Peyer's patch (tissue), 4 donors: ENCODE results near the gene LEKR1. TPM values are rescaled to one million over a fixed set of nuclear protein-coding genes. Genes with fewer than 3 reads are reported as not detected.

ENCODE experiments used
- DNase-seq, 3 donors: peaks; one replicate each; pipeline ENCODE4 v3.0.0-alpha.2; 2017 to 2019
- H3K27ac ChIP-seq, 4 donors: fragments of 200-600 bp; sonication (generic); one replicate each; pipeline ENCODE4 v1.5.1; 2016 to 2019
- H3K27me3 ChIP-seq, 2 donors: fragments of 200-600 bp; sonication (generic); one replicate each; pipeline ENCODE4 v1.5.1; 2019
- H3K36me3 ChIP-seq, 3 donors: fragments of 200-600 bp; sonication (generic); one replicate each; pipeline ENCODE4 v1.5.1; 2016 to 2019
- H3K4me1 ChIP-seq, 4 donors: fragments of 200-600 bp; sonication (generic); one replicate each; pipeline ENCODE4 v1.5.1; 2016 to 2019
- H3K4me3 ChIP-seq, 4 donors: fragments of 200-600 bp; sonication (generic); 1 replicate in 3 of 4; 2 replicates in 1 of 4; pipeline ENCODE4 v1.5.1; 2016 to 2019; ENCODE audit warnings: mild to moderate bottlenecking in 1 of 4
- H3K9me3 ChIP-seq, 4 donors: fragments of 200-600 bp; sonication (generic); one replicate each; pipeline ENCODE4 v1.5.1; 2016 to 2019; ENCODE audit warnings: mild to moderate bottlenecking in 1 of 4
- POLR2A ChIP-seq, 2 donors: fragments of 450-650 bp; IDR thresholded peaks; one replicate each; pipeline ENCODE4 v1.5.1; 2017; ENCODE audit warnings: antibody characterized with exemption in 2 of 2, mild to moderate bottlenecking in 2 of 2, moderate library complexity in 2 of 2
- total RNA-seq, 4 donors: library from RNA; depleted of rRNA; stranded (reverse); fragments of >200 nt; gene quantifications; one replicate each; pipeline ENCODE4 v1.1.0, GENCODE V29; 2016
- TF ChIP-seq, protein P1 (sequence below), 6 experiments: fragments of 450-650 bp in 4 of 6; fragments of 200-600 bp in 2 of 6; sonication (generic) in 1 of 6; IDR thresholded peaks; one replicate each; pipeline ENCODE4 v1.5.1; 2017 to 2019; ENCODE audit warnings: antibody characterized with exemption in 6 of 6, mild to moderate bottlenecking in 3 of 6, moderate library complexity in 1 of 6

Gene LEKR1
- total RNA-seq, 4 donors from 2014 or later: 0.85 to 9.1 (median 0.94) TPM; not detected in 1

DNA sequence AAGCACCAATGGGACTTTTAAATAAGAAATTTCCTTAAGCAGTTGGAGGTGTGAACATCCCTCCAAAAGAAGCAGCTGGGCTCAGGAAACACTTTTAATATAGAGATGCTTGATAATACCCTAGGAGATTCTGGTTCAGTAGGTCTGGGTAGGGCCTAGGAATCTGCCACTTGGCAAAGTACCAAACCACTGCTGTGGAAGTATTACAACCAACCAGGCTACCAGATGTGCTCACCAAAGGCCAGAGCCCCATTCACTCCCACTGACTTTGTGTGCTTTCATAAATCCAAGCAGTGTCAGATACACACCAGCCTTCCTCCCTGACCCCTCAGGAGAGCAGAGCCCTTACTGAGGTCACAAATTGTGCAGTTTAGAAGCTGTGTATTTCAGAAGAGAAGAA lies 171.2 kb downstream of the LEKR1 start:
- Histone ChIP-seq H3K27ac (no peak overlapping the region), H3K4me1 (no peaks in the 10 kb centered on the region), H3K4me3 (no peak overlapping the region), H3K36me3 (no peaks in the 10 kb centered on the region), H3K9me3 (no peaks in the 10 kb centered on the region), H3K27me3 (no peaks in the 10 kb centered on the region)
- no peak for DNase-seq
- TF ChIP-seq, protein P1, sequence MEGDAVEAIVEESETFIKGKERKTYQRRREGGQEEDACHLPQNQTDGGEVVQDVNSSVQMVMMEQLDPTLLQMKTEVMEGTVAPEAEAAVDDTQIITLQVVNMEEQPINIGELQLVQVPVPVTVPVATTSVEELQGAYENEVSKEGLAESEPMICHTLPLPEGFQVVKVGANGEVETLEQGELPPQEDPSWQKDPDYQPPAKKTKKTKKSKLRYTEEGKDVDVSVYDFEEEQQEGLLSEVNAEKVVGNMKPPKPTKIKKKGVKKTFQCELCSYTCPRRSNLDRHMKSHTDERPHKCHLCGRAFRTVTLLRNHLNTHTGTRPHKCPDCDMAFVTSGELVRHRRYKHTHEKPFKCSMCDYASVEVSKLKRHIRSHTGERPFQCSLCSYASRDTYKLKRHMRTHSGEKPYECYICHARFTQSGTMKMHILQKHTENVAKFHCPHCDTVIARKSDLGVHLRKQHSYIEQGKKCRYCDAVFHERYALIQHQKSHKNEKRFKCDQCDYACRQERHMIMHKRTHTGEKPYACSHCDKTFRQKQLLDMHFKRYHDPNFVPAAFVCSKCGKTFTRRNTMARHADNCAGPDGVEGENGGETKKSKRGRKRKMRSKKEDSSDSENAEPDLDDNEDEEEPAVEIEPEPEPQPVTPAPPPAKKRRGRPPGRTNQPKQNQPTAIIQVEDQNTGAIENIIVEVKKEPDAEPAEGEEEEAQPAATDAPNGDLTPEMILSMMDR (IDR thresholded peaks at IDR 0.05): no peak
- no peak for TF ChIP-seq POLR2A (IDR thresholded peaks at IDR 0.05)

DNA sequence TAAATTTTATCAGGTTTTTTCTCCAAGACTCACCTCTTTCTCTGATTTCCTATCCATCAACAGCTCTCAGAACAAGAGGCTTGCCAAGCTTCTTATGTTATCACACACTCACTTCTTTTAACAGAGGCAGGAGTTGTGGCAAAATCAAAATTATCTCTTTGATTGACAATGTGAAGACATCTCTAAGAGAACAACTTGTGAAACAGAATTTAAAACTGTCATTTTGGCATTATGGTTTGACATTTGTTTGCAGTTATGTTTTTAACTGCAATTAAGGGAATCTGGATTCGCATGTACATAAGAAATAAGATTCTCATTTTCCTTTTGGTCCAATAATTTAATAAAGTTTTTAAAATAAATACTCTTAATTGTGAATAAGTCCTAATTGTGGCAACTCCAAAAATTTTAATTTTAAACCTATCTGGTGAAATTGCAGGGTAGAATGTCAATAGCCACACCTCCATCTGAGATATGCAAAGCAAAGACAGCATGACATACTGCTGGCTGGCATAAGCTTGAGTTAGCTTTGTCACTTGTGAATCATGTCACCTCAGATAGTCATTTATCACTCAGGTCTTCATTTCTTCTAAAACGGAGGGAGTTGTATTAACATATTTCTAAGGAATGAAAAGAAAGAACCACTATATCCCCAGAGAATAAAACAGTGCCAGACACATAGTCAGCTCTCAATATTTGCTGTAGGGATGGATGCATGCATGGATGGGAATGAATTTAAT lies 175.2 kb downstream of the LEKR1 start:
- Histone ChIP-seq H3K27ac (no peak overlapping the region), H3K36me3 (no peaks in the 10 kb centered on the region), H3K4me3 (no peak overlapping the region), H3K4me1 (no peaks in the 10 kb centered on the region), H3K9me3 (no peaks in the 10 kb centered on the region), H3K27me3 (no peaks in the 10 kb centered on the region)
- DNase-seq: no peak
- TF ChIP-seq, protein P1 (IDR thresholded peaks at IDR 0.05): no peak
- TF ChIP-seq POLR2A (IDR thresholded peaks at IDR 0.05): no peak

DNA sequence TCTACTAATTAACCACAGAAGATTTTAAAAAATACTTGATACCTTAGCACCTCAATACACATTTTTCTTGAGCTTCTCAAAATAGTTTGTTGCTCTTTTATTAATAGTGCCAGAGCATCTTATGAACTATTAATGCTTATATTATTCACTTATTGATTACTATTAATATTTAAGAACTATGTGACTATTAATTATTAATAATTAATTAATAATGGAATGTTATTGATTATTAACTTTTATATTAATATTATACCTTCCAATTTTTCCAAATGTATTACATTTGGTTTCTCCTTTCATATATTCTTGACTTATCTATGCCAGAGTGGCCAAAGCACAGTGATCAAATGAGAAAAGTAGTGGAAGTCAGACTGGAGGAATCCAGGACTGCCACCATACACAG lies 195.5 kb downstream of the LEKR1 start:
- no peak overlapping the region for H3K27ac ChIP-seq
- no peaks in the 10 kb centered on the region for H3K36me3 ChIP-seq
- H3K4me3 ChIP-seq: no peak overlapping the region
- no peaks in the 10 kb centered on the region for H3K27me3 ChIP-seq
- DNase-seq: no peak
- TF ChIP-seq, protein P1 (IDR thresholded peaks at IDR 0.05): no peak
- TF ChIP-seq POLR2A (IDR thresholded peaks at IDR 0.05): no peak
- H3K4me1 ChIP-seq: no peaks in the 10 kb centered on the region
- no peaks in the 10 kb centered on the region for H3K9me3 ChIP-seq

DNA sequence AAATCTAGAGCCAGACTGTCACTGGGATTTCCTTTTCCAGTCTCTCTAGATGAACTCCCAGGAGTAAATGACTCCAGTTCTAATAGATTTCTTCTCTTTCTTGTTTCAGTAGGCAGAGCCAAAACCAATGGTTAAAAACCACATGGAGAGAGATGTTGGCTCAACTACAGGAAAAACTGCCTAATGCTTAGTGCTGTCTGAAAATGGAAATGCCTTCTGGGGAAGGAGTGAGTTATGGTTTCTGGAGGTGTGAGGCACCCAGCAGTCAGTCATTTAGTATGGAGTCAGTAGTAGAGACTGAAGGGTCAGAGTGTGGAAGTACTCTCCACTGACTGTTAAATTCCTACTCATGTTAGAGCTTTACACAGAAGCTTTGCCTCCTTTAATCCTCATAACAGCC lies 197.1 kb downstream of the LEKR1 start:
- TF ChIP-seq, protein P1 (IDR thresholded peaks at IDR 0.05): no peak
- TF ChIP-seq POLR2A (IDR thresholded peaks at IDR 0.05): no peak
- H3K36me3 ChIP-seq: no peaks in the 10 kb centered on the region
- H3K4me1 ChIP-seq: no peaks in the 10 kb centered on the region
- no peaks in the 10 kb centered on the region for H3K9me3 ChIP-seq
- no peak overlapping the region for H3K4me3 ChIP-seq
- no peaks in the 10 kb centered on the region for H3K27me3 ChIP-seq
- H3K27ac ChIP-seq: no peak overlapping the region
- no peak for DNase-seq

DNA sequence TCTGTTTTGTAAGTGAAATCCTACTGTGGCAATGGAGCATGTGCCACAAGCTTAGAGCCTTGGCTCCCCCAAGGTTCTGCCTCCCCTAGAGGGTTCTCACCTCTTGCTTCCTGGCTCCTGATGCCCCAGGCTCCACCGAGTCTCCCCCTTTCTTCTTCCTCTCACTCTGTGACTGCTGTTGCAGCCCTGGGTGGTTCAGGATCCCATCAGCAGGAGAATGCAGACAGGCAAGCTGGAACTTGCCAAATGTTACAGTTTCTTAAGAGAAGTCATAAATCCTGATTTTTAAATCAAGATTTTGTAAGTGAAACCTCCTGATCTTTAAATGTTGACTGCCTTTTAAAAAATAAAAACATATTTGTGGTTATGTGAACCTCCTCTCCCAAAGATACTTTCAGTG lies 199.9 kb downstream of the LEKR1 start:
- Histone ChIP-seq H3K4me3 (no peak overlapping the region), H3K9me3 (no peaks in the 10 kb centered on the region), H3K4me1 (no peaks in the 10 kb centered on the region), H3K27me3 (no peaks in the 10 kb centered on the region), H3K27ac (no peak overlapping the region), H3K36me3 (no peaks in the 10 kb centered on the region)
- TF ChIP-seq, protein P1 (IDR thresholded peaks at IDR 0.05): no peak
- no peak for TF ChIP-seq POLR2A (IDR thresholded peaks at IDR 0.05)
- DNase-seq: no peak
